CD4-positive, alpha-beta T cell treated with Interleukin-10 for 1 hour (primary cell): ENCODE results near the gene STX11.
"Not testable (repeated sequence)": the region's sequence is repeated elsewhere in the genome, so short reads cannot be mapped to it uniquely, and the experiment has no call there.

Experiments used
- DNase-seq: peaks from one replicate; pipeline ENCODE4 v3.0.0-alpha.2; 2020

STX11 gene

DNA sequence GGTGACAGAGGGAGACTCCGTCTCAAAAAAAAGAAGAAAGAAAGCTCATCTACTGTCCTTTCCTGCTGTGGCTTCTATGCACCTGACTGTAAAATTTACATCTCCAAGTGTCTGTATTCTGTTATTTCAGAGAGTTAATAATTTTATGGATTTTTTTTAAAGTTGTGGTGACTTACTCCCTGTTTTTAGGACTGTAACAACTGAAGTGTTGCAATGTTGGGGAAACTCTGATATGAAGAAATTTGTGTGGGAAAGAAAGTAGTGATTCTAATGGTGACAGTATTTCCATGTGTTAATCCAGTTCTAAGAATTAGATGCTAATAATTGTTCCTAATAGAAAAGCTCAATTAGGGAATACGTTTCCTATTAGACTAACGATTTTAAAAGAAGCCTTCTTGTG is 27.4 kb downstream of the STX11 start:
- no peak for DNase-seq

DNA sequence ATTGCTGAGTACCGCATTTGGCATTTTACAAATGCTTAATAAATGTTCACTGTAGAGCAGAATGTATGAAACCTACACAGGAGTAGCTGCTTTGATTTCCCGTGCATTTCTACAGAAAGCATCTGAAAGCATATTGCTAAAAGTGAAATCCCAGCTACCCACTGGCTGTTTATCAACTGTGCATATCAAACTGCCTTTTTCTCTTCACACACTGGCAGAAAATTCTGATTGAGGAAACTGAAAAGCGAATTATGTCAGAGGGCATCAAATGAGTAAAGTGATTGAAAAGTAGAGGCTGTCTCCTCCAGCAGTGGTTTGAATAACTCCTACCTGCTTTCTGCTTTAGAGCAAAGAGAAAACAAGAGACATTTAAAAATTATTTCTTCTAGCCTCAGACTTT is 28.0 kb downstream of the STX11 start:
- no peak for DNase-seq

DNA sequence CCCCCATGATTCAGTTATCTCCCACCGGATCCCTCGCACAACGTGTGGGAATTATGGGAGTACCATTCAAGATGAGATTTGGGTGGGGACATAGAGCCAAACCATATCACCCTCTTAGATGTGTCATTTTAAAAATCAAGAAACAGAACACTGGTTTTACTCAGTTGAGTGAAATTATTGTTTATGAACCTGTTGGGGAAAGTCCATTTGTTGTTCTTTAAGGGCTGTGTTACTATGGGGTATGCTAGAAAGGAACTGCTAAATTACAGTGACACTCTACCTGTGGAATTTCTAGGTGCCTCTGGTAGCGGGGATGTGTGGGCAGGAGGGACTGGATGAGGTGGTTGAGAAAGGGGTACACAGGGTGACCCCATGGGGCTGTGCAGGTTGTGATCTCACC is 28.9 kb downstream of the STX11 start:
- no peak for DNase-seq

DNA sequence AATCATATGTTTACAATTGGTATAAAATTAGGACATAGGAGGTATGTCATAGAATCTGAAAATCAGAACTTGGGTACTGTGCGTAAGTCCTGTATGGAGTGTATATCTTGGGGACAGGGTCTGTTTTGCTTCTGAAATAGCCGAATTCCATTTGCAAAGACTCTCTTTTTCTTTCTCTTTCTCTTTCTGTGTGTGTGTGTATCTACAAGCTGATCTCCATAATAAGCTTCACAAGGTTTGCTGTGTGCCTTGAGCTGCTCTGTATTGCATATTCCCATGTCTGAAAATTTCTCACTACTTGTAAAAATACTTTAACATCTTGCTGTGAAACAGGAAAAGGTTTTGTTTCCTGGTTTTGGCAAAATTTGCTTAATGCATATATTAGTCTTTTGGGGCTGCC is 29.5 kb downstream of the STX11 start:
- DNase-seq: no peak

DNA sequence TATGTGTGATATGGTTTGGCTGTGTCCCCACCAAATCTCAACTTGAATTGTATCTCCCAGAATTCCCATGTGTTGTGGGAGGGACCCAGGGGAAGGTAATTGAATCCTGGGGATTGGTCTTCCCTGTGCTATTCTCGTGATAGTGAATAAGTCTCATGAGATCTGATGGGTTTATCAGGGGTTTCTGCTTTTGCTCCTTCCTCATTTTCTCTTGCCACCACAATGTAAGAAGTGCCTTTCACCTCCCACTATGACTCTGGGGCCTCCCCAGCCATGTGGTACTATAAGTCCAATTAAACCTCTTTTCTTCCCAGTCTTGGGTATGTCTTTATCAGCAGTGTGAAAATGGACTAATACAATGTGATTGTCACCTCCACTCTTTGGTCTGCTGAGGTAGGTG is 30.0 kb downstream of the STX11 start:
- not testable (repeated sequence) for DNase-seq

DNA sequence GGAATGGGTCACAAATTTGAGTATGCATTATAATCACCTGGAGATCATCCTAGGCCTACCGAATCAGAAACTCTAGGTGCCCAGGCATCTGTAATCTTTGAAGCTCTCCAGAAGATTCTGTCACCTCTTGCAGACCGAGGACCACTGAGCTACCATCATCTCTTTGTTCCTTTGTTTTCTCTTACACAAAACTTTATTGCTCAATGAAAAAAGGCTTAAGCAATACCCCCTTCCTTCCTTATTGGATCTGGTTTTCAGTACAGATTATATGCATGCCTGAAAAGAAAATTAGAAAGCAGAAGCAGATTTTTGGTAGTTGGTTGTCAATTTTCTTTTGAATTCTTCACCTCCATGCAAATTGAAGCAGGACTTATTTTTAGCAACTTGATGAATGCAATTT is 31.3 kb downstream of the STX11 start:
- DNase-seq: no peak

DNA sequence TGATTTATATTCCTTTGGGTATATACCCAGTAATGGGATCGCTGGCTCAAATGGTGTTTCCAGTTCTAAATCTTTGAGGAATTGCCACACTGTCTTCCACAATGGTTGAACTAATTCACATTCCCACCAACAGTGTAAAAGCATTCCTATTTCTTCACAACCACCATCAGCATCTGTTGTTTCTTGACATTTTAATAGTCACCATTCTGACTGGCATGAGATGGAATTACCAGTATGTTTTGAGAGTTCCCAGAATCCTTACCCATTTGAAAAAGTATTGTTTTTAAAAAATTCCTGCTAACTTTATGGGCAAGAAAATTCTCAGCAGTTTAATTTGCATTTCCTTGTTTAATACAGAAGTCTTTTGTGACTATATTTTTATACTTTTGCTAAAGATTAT is 33.9 kb downstream of the STX11 start:
- DNase-seq: not testable (repeated sequence)

DNA sequence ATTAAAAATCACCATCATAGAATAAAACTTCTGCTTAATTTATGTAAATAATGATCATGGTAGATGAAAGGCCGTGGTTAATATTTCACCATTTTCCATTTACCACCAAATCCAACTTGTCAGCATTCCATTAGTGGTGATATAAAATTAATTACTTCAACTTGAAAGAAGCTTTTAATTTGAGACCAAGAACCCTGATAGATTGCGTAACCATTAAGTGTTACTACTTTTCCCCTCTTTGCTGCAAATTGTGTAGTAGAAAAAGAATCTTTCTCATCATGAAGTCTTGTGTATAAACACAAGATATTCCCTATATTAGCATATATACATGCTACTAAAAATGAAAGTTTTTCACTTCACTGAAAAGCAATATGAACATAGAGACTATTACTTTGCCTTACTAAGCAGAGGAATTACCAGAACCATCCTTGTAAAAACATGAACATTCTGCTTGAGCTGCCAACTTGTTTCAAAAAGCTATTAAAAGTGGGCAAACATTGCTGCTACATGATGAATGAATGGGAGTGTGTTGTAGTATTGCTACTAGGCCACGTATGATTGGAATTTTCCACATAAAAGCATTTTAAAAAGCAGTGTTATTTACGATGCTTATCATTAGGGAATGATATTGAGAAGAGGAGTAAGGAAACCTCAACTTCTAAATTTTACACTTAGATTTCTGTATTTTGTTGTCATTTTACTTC is 35.0 kb downstream of the STX11 start:
- no peak for DNase-seq

DNA sequence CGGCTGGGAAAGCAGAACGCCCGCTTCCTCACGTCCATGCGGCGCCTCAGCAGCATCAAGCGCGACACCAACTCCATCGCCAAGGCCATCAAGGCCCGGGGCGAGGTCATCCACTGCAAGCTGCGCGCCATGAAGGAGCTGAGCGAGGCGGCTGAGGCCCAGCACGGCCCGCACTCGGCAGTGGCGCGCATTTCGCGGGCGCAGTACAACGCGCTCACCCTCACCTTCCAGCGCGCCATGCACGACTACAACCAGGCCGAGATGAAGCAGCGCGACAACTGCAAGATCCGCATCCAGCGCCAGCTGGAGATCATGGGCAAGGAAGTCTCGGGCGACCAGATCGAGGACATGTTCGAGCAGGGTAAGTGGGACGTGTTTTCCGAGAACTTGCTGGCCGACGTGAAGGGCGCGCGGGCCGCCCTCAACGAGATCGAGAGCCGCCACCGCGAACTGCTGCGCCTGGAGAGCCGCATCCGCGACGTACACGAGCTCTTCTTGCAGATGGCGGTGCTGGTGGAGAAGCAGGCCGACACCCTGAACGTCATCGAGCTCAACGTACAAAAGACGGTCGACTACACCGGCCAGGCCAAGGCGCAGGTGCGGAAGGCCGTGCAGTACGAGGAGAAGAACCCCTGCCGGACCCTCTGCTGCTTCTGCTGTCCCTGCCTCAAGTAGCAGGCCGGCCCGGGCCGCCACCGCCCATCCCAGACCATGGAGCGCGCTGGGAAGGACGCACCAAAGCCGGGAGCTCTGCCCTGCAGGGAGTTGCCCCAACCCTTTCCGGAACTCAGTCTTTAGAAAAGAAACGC is 36.7 kb downstream of the STX11 start:
- DNase-seq: no peak

DNA sequence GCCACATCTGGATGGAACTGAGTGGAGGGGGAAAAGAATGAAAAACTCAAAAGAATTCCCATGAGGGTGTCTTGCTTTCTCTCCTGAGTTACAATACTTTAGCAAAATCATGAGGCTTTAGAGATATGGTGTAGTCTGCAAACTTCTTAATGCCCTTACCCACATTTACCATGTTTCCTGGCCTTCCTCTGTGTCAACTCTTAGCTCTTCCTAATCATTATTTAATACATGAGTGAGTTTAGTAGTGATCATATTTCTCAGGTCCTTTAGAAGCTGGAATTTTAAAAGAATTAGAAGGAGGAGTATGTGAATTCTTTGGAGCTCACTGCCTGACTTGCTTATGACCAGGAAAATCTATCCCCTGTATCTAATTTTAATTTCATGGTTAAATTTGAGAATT is 39.0 kb downstream of the STX11 start:
- no peak for DNase-seq

DNA sequence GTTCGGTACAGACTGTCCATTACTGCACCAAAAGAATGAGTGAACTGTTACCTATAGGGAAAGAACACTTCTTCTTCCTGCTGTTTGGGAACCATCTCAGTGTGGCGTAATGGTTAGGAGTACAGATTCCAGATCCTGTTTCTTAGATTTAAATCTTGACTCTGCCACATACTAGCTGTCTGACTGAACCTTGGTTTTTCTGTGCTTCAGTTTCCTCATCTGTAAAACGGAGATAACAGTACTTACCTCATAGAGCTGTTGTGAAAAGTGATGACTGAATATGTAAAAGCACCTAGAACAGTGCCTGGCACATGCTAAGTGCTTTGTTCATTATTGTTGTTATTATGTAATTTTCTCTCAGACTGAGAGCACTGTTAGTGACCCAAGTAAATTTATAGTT is 39.8 kb downstream of the STX11 start:
- no peak for DNase-seq

DNA sequence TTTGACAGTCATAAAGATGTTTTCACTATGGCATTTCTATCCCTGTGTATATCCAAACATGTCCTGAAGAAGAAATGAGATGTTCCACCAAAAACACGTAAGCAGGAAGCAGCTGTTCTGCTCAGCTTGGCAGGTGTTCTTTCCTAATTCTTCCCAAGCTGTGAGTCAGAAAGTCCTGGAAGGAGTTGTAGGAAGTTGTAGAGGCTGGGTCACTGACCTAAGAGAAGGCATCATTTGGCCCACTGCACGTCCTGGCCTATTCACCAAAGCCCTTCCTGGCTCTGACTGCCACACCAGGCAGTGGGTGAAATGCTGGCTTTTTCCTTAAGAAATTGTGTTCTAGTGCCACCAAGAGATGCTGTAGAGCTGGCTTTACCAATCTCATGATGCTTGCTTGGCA is 40.3 kb downstream of the STX11 start:
- DNase-seq: no peak

DNA sequence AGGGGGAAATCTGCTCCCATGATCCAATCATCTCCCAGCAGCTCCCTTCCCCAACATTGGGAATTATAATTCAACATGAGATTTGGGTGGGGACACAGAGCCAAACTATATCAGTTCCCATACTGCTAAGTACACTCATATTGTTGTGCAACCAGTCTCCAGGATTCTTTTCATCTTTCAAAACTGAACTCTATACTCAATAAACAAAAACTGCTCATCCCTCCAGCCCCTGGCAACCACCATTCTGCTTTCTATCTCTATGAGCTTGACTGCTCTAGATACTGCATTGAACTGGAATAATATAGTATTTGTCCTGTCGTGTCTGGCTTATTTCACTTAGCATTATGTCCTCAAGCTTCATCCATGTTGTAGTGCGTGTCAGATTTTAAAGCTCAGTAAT is 42.9 kb downstream of the STX11 start:
- DNase-seq: no peak

DNA sequence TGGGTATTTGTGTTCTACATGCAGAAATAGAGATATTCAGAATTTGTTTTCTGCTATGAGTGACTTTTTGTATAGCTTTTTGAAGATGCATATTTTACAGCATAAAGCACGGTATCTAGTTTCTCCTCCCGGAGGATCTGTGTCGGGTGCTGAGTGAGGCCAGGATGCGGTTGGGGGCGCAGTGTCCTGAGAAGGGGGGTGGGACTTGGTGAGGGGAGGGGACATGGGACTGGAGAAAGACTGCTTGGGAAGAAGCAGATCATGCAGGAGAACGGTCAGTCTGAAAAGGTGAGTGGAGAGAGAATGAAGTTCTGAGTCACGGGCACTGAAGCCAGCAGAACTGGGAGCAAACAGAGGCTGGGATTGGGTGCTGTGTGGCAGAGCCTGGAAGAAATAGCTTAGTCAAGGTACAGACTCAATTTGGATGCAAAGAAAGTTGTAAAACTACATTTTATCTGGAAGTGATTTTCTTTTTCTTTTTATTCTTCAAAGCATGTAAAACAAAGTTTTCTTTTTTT is 44.0 kb downstream of the STX11 start:
- no peak for DNase-seq

DNA sequence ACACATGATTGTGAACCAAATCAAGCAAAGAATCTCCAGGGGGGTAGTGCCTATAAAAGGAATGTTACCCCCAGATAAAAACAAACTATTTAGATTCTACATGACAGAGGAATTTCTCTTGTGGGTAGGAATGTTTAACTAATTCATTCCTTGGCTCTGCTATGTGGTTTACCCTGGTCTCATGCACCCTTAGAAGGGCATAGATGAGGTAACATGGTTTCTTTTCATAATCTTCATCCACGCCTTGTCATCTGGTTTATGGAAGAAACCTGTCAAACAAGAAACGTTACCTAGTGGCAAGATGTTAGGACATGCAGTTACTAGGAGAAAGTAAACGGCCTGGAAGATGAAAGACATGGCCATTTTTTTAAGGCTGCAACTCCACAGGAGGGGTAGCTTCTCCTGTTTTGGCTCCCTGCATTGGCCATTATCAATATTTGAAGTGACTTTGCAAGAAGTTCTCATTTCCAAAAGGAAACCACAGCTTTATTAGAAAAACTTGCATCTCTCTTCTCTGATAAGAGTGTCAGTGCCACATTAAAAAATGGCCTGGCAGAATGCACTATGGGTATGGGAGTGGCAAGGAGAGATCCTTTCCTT is 45.5 kb downstream of the STX11 start:
- no peak for DNase-seq

DNA sequence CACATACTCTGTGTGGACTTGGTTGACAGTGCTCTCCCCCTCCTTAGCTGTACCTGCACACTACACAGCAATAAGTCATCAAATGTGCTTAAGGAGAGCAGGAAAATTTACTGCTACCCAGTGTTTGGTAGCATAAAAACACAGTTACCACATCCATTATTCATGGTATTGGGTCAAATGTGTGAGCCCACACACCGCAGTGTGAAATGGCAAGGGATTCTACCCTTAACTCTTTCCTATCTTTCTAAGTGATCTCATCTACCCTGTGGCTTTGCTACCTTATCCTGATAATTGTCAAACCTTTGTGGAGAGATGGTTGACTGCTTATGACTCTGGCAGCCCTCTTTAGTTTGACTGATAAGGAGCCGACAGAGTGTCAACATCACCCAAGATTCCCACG is 47.6 kb downstream of the STX11 start:
- DNase-seq: no peak

DNA sequence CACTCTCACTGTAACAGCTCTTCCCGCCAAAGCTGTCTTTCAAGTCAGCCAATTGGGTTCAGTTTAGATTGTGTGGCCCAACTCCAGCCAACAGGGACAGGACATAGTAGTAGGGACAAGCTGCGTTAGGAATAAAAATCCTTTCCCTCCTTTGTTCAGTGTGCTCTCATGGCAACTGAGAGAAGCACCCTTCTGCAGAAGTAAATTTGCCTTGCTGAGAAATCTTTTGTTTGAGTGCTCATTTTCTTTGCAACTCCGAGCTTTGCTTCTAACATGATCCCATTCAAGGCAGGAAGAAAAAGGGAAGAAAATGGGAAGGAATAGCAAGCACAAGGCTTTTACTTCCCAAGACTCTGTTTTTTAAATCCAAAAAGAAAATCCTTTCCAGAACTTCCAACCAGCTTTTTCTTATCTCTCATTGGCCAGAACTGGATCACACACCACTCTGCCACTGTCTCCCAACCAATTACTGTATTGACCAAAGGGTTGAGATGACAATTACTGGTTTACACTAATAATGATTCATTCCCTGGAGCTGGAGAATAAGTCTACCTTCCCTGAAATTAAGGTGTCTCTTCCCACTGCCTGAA is 52.7 kb downstream of the STX11 start:
- no peak for DNase-seq

DNA sequence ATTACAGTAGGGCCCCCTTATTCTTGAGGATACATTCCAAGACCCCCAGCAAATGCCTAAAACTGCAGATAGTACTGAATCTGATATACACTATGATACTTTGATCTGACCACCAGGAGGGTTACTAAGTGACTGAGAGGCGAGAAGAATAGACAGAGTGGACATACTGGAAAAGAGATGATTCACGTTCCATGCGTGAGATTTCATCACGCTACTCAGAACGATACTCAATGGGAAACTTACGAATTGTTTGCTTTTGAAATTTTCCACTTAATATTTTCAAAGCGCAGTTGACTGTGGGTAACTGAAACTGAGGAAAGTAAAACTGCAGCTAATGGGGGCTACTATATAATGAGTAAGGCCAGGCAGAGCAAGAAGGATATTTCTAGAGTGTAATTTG is 60.8 kb downstream of the STX11 start:
- no peak for DNase-seq

DNA sequence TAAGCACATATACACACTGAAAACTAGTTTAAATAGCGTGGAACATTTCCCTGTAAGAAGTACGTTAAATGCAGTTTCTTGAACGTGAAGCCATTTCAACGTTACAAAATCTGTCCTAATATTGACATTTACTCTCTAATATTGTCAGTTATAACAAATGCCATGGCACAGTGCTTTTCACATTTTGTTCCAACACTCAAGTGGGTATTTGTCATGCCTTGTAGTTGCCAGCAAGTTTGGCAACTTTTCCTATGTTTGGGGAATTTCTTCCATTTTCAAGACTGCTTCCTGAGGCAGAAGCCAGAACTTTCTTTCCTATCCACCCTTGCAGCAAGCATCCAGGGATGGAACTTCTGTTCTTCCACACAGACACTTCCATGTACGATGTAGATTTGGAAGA is 63.0 kb downstream of the STX11 start:
- DNase-seq: no peak

DNA sequence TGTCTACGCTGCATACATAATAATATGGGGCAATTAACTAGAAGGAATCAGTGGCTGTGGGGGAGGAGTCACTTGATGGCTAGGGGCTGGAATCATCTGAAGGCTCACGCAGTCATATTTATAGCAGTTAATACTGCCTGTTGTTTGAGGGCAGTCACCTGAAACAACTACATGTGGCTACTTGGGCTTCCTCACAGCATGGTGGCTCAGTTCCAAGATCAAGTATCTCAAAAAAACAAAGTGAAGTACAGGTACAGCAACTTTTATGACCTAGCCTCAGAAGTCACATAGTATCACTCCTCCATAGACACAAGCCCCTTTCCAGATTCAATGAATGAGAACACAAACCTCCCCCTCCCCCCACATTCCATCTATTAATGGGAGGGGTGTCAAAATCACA is 63.7 kb downstream of the STX11 start:
- no peak for DNase-seq

DNA sequence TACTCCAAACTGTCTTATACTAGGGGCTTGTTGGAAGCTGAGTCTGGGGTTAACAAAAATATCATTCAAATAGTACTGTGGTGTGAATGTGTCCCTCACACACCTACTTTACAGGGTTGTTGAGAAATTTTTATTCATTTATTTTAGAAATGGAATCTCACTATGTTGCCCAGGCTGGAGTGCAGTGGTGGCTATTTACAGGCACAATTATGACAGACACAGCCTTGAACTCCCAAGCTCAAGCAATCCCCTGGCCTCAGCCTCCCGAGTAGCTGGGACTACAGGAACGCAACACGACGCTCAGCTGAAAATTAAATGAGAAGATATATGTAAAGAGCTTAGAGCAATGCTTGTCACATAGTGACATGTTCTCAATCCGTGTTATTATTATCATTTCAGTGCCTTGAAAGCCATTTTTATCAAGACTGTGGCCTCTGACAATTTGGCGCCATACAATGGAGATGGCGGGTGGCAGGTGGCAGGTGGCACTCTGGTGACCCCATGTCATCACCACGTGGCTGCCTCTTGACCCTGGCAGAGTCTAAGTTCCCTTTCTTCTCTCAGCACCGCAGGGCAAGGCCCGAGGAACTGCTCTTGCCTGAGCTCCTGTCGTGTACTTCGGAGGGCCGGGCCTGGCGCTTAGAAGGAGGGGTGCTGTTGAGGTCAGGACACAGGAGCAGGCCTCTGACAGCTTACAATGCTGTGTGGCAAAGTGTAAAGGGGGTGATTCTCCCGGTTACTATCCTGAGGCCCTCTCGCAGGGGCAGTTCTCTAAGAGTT is 64.5 kb downstream of the STX11 start:
- no peak for DNase-seq

DNA sequence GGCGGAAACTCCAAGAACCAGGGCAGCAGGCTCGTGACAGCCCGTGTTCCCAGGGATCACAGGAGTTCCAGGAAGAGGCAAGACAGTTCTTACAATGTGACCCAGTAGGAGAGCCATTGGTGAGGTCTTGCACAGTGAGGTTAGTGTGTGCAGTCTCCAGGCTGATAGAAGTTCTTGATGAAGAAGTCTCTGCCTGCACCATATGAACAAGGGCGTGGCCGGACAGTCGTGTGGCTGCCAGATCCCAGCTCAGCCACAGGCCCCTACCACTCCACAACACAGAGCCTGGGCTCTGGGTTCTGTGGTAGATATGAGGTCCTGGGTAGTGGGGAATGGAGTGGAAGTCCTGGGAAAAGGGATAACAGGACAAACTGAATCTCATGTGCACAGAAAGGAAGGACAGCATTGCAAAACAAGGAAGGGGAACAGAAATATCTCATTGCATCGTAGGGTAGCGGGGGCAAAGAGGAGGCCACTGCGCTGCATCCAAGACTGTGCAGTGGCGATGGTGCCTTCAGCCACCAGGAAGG is 65.2 kb downstream of the STX11 start:
- DNase-seq: no peak
